GM18870 (cell line): Measurements from ENCODE around the gene AAMDC.
"Not testable (repeated sequence)": the region's sequence is repeated elsewhere in the genome, so short reads cannot be mapped to it uniquely, and the experiment has no call there.

Source experiments
- ATAC-seq: cut with Tn5 transposase; IDR thresholded peaks from one replicate; pipeline ENCODE4 v1.9.1; 2021; ENCODE audit warnings: moderate library complexity; ENCODE audit not compliant: unreplicated experiment

Gene AAMDC

GRCh38 chr11:77883775-77884174 is 62.8 kb downstream of the AAMDC start:
- ATAC-seq = no peak

- no peak for ATAC-seq
Measured at GRCh38 chr11:77884186-77884828, 63.4 kb downstream of the AAMDC start.

- no peak for ATAC-seq
Measured at GRCh38 chr11:77884829-77885190, 63.9 kb downstream of the AAMDC start.

- ATAC-seq = no peak
Measured at GRCh38 chr11:77886401-77886800, 65.5 kb downstream of the AAMDC start.

- not testable (repeated sequence) for ATAC-seq
Measured at GRCh38 chr11:77889045-77889444, 68.1 kb downstream of the AAMDC start.

- not testable (repeated sequence) for ATAC-seq
Measured at GRCh38 chr11:77890100-77890614, 69.2 kb downstream of the AAMDC start.

- ATAC-seq = not testable (repeated sequence)
Measured at GRCh38 chr11:77890619-77891056, 69.7 kb downstream of the AAMDC start.

GRCh38 chr11:77891256-77891655 is 70.3 kb downstream of the AAMDC start:
- not testable (repeated sequence) for ATAC-seq

- ATAC-seq = not testable (repeated sequence)
Measured at GRCh38 chr11:77891703-77892102, 70.8 kb downstream of the AAMDC start.

GRCh38 chr11:77894949-77895348 is 74.0 kb downstream of the AAMDC start:
- not testable (repeated sequence) for ATAC-seq

- ATAC-seq = no peak
Measured at GRCh38 chr11:77908835-77909234, 87.9 kb downstream of the AAMDC start.

GRCh38 chr11:77909277-77909676 is 88.3 kb downstream of the AAMDC start:
- ATAC-seq = no peak

- not testable (repeated sequence) for ATAC-seq
Measured at GRCh38 chr11:77910828-77911227, 89.9 kb downstream of the AAMDC start.

- not testable (repeated sequence) for ATAC-seq
Measured at GRCh38 chr11:77913608-77914306, 92.8 kb downstream of the AAMDC start.

GRCh38 chr11:77914307-77914791 is 93.4 kb downstream of the AAMDC start:
- not testable (repeated sequence) for ATAC-seq

GRCh38 chr11:77917713-77918112 is 96.8 kb downstream of the AAMDC start:
- not testable (repeated sequence) for ATAC-seq
